ENCODE data around the gene CEP170. TPM values are rescaled to one million over a fixed set of nuclear protein-coding genes. Genes with fewer than 3 reads are reported as not detected.
"Not testable (repeated sequence)": the region's sequence is repeated elsewhere in the genome, so short reads cannot be mapped to it uniquely, and the experiment has no call there.

CEP170 gene
- total RNA-seq, 1 donor from 2014 or later, result 145 TPM

- DNase-seq (ENCODE audit: low read depth), result peak; percentile 85
These were observed 71.9 kb downstream of the CEP170 start for GRCh38 chr1:243183176-243183575.

DNA sequence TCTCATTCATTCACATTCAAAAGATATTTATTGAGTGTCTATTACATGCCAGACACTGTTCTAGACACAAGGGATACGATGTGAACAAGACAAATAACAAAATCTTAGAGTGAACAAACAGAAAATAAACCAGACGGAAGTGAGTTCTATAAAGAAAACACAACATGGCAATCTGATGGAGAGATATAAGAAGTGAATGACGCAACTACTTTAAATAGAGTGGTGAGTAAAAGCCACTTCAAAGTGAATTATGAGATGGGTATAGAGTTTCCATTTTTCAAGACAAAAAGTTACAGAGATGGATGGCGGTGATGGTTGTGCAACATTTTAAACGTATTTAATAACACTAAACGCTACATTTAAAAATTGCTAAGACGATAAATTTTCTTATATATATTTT lies 75.4 kb downstream of the CEP170 start:
- DNase-seq (ENCODE audit: low read depth), result peak; percentile 24

- not testable (repeated sequence) for DNase-seq (ENCODE audit: low read depth)
These were observed 77.3 kb downstream of the CEP170 start for GRCh38 chr1:243177792-243178191.

DNA sequence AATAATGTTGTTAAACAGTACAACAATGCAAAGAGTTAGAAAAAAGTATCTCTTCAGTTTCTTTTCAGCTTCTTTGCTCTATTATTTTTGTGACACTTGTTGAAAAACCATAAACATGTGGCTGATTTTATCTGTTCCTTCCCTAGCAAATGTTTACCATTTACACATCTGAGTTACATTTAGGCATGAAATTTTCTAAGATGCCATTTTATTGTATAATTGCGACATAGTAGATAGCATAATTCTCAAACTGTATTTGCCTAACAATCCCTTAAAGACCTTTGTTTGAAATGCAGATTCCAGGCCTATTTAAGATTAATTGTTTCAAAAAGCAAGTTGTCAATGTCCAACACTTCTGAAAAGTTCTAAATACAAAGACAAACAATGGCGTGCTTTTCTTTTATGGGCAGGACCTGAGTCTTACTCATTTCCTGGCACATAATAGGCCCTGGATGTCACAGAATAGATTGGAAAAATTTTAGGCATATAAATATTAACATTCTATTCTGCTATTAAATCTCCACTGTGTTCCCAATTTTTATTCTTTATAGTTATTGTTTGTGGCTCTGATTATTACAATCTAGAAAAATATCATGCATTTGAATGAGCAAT lies 81.2 kb downstream of the CEP170 start:
- DNase-seq (ENCODE audit: low read depth), result not testable (repeated sequence)

- DNase-seq (ENCODE audit: low read depth), result not testable (repeated sequence)
These were observed 90.2 kb downstream of the CEP170 start for GRCh38 chr1:243164911-243165310.

GRCh38 chr1:243150906-243151305 lies 104.2 kb downstream of the CEP170 start:
- not testable (repeated sequence) for DNase-seq (ENCODE audit: low read depth)

DNA sequence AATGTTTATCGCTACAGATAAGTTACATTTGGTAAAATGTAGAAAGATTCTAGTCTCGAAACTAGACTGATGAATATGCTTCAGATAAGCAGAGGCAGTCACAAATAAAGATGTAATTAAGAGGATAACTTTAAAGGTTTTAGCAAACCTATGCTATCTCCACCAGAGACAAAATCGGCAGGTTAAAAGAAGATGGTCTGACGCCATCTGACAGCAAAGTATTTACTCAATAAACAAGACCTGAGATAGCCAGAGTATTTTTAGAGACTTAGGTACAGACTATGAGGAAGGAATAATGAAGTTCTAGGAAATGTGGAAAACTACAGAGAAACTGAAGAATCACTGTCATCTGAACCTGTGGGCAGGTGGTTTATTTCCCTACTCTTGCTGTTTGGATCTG lies 106.0 kb downstream of the CEP170 start:
- DNase-seq (ENCODE audit: low read depth), result not testable (repeated sequence)

- DNase-seq (ENCODE audit: low read depth), result not testable (repeated sequence)
These were observed 107.7 kb downstream of the CEP170 start for GRCh38 chr1:243147351-243147750.

DNA sequence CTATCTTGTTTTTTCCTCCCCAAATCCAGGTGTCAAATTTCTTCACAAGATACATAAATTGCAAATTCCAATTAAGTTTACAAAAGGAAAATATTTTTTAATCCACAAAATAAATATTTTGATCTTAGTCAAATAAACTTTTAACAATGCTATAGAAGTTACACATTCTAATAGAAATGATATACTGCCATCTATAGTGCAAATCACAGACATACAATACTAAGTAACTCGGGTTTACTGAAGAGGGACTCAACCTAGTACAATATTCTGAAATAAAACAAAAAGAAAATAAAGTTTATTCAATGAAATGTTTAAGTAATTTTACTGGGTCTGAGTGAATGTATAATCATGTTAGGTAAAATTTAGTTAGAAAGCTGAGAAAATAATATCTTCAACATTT lies 114.6 kb downstream of the CEP170 start:
- not testable (repeated sequence) for DNase-seq (ENCODE audit: low read depth)

DNA sequence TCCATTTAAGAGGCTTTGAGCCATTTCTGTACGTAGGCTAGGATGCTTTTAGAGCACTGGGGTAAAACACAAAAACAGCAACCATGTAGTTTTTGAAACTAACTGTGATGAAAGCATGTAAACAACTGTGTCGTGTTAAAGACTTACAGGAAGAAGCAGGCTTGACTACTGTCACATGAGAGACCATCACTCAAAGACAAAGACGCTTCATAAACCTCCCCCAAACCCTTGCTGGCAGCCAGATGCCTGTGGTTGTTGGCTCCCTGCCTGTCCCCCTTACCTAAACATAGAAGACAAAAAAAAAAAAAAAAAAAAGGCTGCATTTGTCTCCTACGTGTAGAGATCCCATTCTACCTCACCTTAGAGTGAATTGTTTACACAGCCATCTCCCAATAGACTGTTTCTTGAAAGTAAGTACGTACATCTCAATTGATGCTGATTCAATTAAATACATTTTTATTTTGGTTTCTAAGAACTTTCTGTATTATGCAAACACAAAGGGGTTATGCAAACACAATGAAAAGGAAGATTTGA lies 132.1 kb downstream of the CEP170 start:
- DNase-seq (ENCODE audit: low read depth), result not testable (repeated sequence)

DNA sequence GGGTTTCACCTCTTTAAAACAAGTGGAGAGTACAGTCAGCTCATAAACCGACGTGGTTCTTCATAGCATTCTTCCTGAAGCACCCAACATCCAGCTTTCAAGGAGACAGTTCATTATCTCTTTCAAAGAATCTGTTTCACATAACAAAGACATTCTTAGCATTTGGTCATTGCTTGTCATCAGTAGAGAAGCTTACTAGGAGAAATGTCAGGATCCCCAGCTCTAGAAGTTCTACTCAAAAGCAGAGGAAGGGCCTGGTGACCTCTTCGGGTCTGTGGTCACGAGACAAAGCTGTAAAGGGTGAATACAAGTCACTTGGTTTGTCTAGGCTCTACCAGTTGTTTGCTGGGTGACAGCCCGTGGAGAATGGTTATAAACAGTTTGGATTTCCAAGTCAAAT lies 133.1 kb downstream of the CEP170 start:
- DNase-seq (ENCODE audit: low read depth), result not testable (repeated sequence)

GRCh38 chr1:243118601-243119322 lies 136.3 kb downstream of the CEP170 start:
- not testable (repeated sequence) for DNase-seq (ENCODE audit: low read depth)

- not testable (repeated sequence) for DNase-seq (ENCODE audit: low read depth)
These were observed 138.9 kb downstream of the CEP170 start for GRCh38 chr1:243116187-243116586.

DNA sequence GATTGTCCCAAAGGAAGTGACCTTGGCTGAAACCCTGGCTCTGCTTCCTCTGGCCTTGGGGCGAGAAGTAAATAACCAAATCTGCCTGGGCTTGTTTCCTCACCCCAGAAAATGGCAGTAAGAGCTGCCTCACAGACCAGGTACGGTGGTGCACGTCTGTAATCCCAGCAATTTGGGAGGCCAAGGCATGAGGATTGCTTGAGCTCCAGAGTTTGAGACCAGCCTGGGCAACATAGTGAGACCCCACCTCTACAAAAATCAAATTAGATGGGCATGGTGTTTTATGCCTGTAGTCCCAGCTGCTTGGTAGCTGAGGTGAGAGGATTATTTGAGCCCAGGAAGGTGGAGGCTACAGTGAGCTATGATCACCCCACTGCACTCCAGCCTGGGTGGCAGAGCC lies 140.3 kb downstream of the CEP170 start:
- DNase-seq (ENCODE audit: low read depth), result not testable (repeated sequence)

GRCh38 chr1:243114059-243114713 lies 140.9 kb downstream of the CEP170 start:
- peak; percentile 91 for DNase-seq (ENCODE audit: low read depth)

- DNase-seq (ENCODE audit: low read depth), result not testable (repeated sequence)
These were observed 147.9 kb downstream of the CEP170 start for GRCh38 chr1:243107171-243107570.

GRCh38 chr1:243105652-243106332 lies 149.3 kb downstream of the CEP170 start:
- DNase-seq (ENCODE audit: low read depth), result not testable (repeated sequence)

DNA sequence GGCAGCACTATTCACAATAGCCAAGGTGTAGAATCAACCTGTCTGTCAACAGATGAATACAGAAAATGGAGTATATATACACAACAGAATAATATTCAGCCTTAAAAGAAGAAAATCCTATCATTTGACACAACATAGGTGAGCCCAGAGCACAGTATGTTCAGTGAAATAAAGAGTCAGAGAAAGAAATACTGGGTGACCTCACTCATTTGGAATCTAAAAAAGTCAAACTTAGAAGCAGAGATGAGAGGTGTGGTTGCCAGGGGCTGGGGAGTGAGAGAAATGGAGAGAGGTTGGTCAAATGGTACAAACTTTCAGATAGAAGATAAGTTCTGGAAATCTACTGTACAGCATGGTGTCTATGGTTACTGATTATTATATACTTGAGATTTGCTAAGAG lies 150.0 kb downstream of the CEP170 start:
- peak; percentile 38 for DNase-seq (ENCODE audit: low read depth)

DNA sequence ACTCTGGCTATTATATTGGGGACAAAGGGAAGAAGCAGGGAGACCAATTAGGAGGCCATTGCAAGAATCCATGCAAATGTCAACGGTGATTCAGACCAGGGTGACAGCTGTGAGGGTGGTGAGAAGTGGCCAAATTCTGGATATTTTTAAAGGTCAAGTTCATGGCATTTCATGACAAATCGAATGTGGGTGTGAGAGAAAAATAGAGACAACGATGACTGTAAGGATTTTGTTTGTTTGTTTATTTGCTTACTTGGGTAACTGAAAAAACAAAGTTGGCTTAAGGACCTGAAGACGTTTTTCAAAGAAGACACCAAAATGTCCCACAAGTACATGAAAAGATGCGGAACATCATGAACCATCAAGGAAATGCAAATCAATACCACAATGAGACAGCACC lies 150.6 kb downstream of the CEP170 start:
- DNase-seq (ENCODE audit: low read depth), result not testable (repeated sequence)

DNA sequence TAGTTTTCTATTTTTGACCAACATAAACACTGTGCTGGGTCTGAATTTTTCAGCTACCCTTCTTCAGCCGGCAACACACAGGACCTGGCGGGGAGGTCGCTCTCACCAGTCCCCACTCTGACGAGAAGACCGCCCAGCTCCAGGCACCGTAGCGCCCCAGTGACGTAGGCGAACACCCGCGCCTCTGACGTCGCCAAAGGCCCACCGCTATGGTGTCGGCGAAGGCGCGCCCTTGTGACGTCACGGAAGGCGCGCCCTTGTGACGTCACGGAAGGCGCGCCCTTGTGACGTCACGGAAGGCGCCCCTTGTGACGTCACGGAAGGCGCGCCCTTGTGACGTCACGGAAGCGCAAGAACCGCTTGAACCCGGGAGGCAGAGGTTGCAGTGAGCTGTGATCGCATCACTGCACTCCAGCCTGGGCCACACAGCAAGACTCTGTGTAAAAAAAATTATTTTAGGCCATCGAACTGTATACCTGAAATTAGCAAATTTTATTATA lies 153.5 kb downstream of the CEP170 start:
- DNase-seq (ENCODE audit: low read depth), result not testable (repeated sequence)

GRCh38 chr1:243087368-243087767 lies 167.7 kb downstream of the CEP170 start:
- DNase-seq (ENCODE audit: low read depth), result not testable (repeated sequence)
